Measurements from ENCODE around the gene TMEM151B. TPM values are rescaled to one million over a fixed set of nuclear protein-coding genes. Genes with fewer than 3 reads are reported as not detected.

The TMEM151B gene
- total RNA-seq, 2 experiments from 2014 or later: not detected

DNA sequence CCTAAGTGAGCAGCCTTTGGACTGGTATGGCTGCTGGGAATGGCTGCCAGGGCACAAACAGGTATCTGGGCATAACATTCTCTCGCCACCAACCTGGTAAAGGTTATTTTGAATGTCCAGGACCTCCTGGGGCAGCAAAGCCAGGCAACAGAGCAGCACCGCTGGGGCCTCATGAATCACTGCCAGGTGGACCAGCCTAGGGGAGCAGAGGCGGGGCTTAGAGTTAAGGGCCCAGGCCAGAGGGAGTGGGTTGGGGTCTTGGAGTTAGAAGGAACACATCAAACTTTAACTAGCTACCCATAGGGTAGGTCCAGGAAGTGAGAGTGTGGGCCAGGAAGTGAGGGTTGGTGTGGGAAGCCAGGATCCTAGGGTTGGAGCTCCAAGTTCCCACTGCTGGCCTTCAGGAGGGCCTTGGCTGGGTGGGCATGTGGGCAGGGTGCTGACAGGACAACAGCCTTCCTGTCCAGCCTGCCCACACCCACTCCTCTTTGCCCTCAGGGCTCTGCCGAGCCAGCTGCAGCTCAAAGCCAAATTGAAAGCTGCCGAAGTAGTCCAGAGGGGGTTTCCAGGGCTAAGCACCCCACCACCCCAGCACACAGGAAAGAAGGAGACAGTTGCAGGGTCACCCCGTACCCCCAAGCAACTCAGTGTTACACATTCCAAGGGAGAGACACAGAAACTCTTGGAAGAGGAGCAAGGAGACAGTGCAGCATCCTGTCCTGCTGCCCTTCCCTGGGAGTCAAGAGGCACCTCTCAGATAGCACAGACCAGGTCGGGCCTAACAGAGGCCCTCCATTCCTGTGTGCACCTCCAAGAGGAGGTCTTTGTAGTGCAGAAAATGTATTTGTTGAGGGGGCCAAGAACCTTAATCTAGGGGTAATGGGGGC, 7.5 kb upstream of the TMEM151B start:
- Mint-ChIP-seq H3K27ac (peak overlapping the region; percentile 94), H3K4me1 (peaks cover 52% of the 10 kb centered on the region), H3K4me3 (peak overlapping the region; percentile 97), H3K9me3 (no peaks in the 10 kb centered on the region), H3K27me3 (peaks cover 1% of the 10 kb centered on the region), H3K36me3 (ENCODE audit: low read depth) (peaks cover 45% of the 10 kb centered on the region)
- no peak for DNase-seq
- ChIA-PET POLR2A (interaction anchor here (1.1 to 8.1 kb wide), 5 partner anchors 9 to 125 kb away, joined by 3 to 110 read pairs (median 6); partner anchors contain the start of genes AARS2, CDC5L and HSP90AB1), CTCF (interaction anchor here (0.6 to 1.5 kb wide), 4 partner anchors 17 to 89 kb away, joined by 3 to 5 read pairs (median 4); no protein-coding TSS in a partner anchor)

DNA sequence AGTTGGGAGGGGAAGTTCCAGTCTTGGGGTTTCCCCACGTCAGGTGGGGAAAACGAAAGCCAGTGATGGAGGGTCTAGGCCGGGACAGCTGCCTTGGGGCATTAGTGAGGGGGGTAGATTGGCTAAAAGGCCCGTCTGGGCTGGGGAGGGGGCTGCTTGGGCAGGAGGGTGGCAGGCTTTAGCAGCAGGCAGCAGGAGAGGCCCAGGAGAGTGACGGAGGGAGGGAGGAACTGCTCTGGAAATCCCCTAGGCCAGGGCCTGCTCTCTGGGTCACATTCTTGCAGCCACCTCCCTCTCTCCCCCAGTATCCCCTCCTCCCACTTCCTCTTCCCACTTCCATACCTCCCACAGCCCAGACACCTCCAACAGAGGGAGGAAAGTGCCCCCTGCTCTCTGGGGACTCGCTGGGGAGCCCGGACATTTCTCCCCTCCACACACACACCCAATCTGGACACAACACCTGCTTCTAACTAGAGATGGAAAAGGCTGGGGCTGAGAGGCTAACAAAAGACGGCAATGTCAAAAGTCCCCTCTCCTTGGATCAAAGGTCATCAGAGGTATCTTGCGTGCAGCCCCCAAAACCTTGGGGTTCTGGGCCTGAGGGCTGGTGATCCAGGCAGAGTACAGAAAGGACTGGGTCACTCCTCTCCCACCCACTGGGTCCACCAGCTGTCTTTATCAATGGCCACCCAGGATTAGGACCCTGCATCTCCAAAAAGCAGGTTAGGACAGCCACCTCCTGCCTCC, 6.7 kb upstream of the TMEM151B start:
- peak; percentile 45 for DNase-seq
- H3K4me1 Mint-ChIP-seq: peaks cover 46% of the 10 kb centered on the region
- H3K4me3 Mint-ChIP-seq: peak overlapping the region; percentile 97
- ChIA-PET CTCF (interaction anchor here (1.1 to 2.1 kb wide), 5 partner anchors 8 to 72 kb away, joined by 3 to 9 read pairs (median 6); partner anchors contain the start of gene AARS2), POLR2A (interaction anchor here (1.2 to 8.1 kb wide), 4 partner anchors 10 to 39 kb away, joined by 3 to 110 read pairs (median 35); partner anchors contain the start of gene HSP90AB1)
- H3K9me3 Mint-ChIP-seq: no peaks in the 10 kb centered on the region
- peaks cover 38% of the 10 kb centered on the region for H3K36me3 Mint-ChIP-seq (ENCODE audit: low read depth)
- peaks cover 7% of the 10 kb centered on the region for H3K27me3 Mint-ChIP-seq
- H3K27ac Mint-ChIP-seq: peak overlapping the region; percentile 94

- Mint-ChIP-seq H3K4me1 (peaks cover 48% of the 10 kb centered on the region), H3K36me3 (ENCODE audit: low read depth) (peaks cover 32% of the 10 kb centered on the region), H3K4me3 (peak overlapping the region; percentile 97), H3K9me3 (no peaks in the 10 kb centered on the region), H3K27me3 (peaks cover 15% of the 10 kb centered on the region), H3K27ac (peak overlapping the region; percentile 94)
- DNase-seq: peak; percentile 62
- CTCF ChIA-PET: interaction anchor here (0.9 to 2.1 kb wide), 10 partner anchors 9 to 74 kb away, joined by 3 to 9 read pairs (median 6); partner anchors contain the start of gene AARS2
- POLR2A ChIA-PET: interaction anchor here (0.7 to 8.1 kb wide), 6 partner anchors 10 to 123 kb away, joined by 3 to 110 read pairs (median 5); partner anchors contain the start of genes HSP90AB1 and SLC29A1
Observed at GRCh38 chr6:44264154-44265006, 5.9 kb upstream of the TMEM151B start.

- no peaks in the 10 kb centered on the region for H3K9me3 Mint-ChIP-seq
- peaks cover 27% of the 10 kb centered on the region for H3K36me3 Mint-ChIP-seq (ENCODE audit: low read depth)
Observed at GRCh38 chr6:44265007-44265721, 5.1 kb upstream of the TMEM151B start, which contains the start of gene NFKBIE. Gene NFKBIE (minus strand): TSS chr6:44265551. CDS start chr6:44265346, 205 bp downstream.

GRCh38 chr6:44265722-44266233, 4.5 kb upstream of the TMEM151B start:
- DNase-seq: no peak
- Mint-ChIP-seq H3K36me3 (ENCODE audit: low read depth) (peaks cover 23% of the 10 kb centered on the region), H3K27me3 (peaks cover 23% of the 10 kb centered on the region), H3K4me3 (peak overlapping the region; percentile 97), H3K4me1 (peaks cover 55% of the 10 kb centered on the region), H3K9me3 (no peaks in the 10 kb centered on the region), H3K27ac (peak overlapping the region; percentile 80)
- POLR2A ChIA-PET: interaction anchor here (6.5 to 8.1 kb wide), 2 partner anchors 12 to 18 kb away, joined by 64 to 110 read pairs; partner anchors contain the start of gene HSP90AB1
- CTCF ChIA-PET: interaction anchor here (1.8 to 4.0 kb wide), 3 partner anchors 10 to 72 kb away, joined by 9 to 24 read pairs (median 9); partner anchors contain the start of gene AARS2

More at GRCh38 chr6:44265007-44265721, 5.1 kb upstream of the TMEM151B start, which contains the start of gene NFKBIE:
- H3K27me3 Mint-ChIP-seq: peaks cover 23% of the 10 kb centered on the region
- ChIA-PET POLR2A (interaction anchor here (0.7 to 8.1 kb wide), 6 partner anchors 11 to 122 kb away, joined by 3 to 110 read pairs (median 5); partner anchors contain the start of genes HSP90AB1 and SLC29A1), CTCF (interaction anchor here (0.9 to 2.1 kb wide), 10 partner anchors 10 to 73 kb away, joined by 3 to 9 read pairs (median 6); partner anchors contain the start of gene AARS2)
- peak; percentile 94 for DNase-seq
- H3K4me3 Mint-ChIP-seq: peak within 1 kb of the TSS; percentile 97
- H3K4me1 Mint-ChIP-seq: peaks cover 55% of the 10 kb centered on the region
- peak within 1 kb of the TSS; percentile 94 for H3K27ac Mint-ChIP-seq

DNA sequence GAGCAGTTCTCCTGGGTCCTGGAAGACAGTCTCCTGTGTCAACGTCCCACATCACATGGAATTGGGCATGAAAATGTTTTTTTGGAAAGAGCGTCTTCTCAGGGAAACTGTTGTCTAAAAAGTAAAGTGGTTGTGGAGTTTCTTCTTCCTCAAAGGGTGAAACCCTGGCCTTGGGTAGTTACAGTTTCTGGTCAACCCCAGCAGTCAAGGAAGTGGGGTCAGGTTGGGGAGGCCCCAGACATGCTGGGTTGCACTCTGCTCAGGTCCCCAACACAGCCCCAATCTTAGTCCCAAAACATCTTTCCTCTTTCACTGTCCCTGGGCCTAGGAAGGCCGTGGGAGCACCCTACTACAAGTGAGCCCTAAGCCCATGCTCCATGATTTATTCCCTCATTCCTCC, 3.9 kb upstream of the TMEM151B start:
- no peaks in the 10 kb centered on the region for H3K9me3 Mint-ChIP-seq
- peaks cover 54% of the 10 kb centered on the region for H3K4me1 Mint-ChIP-seq
- peaks cover 27% of the 10 kb centered on the region for H3K27me3 Mint-ChIP-seq
- ChIA-PET POLR2A (interaction anchor here (2.5 to 8.1 kb wide), 3 partner anchors 12 to 46 kb away, joined by 11 to 110 read pairs (median 64); partner anchors contain the start of genes AARS2 and HSP90AB1), CTCF (interaction anchor here (0.6 to 4.2 kb wide), 7 partner anchors 21 to 170 kb away, joined by 3 to 69 read pairs (median 3); partner anchors contain the start of gene AARS2)
- peaks cover 17% of the 10 kb centered on the region for H3K36me3 Mint-ChIP-seq (ENCODE audit: low read depth)
- peak overlapping the region; percentile 97 for H3K4me3 Mint-ChIP-seq
- H3K27ac Mint-ChIP-seq: peak overlapping the region; percentile 56
- DNase-seq: no peak

DNA sequence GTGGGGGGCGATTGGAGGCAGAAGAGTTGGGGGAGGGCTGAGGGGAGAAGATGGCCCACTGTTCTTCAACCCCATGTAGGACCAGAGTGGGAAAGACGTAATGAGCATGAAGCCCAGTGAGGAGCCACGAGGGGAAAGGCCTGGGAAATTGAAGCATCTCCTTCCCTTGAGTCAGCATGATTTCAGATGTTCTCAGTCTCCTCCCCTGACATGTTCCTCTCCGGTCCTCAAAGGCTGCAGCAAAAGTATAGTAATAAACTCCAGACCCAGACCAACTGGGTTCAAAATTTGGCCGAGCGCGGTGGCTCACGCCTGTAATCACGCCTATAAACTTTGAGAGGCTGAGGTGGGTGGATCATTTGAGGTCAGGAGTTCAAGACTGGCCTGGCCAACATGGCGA, 3.0 kb upstream of the TMEM151B start:
- Mint-ChIP-seq H3K27ac (no peak overlapping the region), H3K9me3 (no peaks in the 10 kb centered on the region), H3K27me3 (peaks cover 35% of the 10 kb centered on the region), H3K4me3 (no peak overlapping the region), H3K36me3 (ENCODE audit: low read depth) (peaks cover 17% of the 10 kb centered on the region), H3K4me1 (peaks cover 49% of the 10 kb centered on the region)
- DNase-seq: no peak
- POLR2A ChIA-PET: interaction anchor here (0.8 to 8.1 kb wide), 5 partner anchors 13 to 76 kb away, joined by 3 to 110 read pairs (median 11); partner anchors contain the start of genes AARS2 and HSP90AB1
- CTCF ChIA-PET: interaction anchor here (0.7 to 4.2 kb wide), 14 partner anchors 11 to 188 kb away, joined by 3 to 69 read pairs (median 6); partner anchors contain the start of genes AARS2 and SLC35B2

DNA sequence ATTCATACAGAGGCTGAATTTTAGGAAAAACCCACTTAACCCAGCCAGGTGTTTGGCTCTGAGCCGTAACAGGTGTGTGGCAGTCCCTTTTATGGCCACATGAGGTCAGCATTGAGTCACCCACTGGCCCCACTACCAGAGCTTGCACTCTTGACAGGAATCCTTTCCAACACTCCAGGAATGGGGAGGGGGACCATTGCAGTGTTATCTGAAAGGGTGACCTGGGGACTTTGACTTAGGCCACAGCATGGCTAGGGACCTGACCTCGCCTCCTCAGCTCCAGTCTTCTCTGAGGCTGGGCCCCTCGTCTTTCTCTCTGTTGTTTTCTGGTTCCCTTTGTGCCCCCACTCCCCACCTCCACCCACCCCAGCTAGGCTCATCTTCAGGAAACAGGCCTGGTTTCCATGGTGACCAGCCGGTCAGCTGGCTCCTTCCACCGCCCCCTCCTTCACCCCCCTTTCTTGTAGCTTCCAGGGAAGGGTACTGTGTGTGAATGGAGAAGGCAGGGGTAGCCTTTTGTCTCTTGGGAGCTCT, 2.1 kb upstream of the TMEM151B start:
- peak; percentile 70 for DNase-seq
- H3K4me3 Mint-ChIP-seq: no peak overlapping the region
- H3K9me3 Mint-ChIP-seq: no peaks in the 10 kb centered on the region
- no peak overlapping the region for H3K27ac Mint-ChIP-seq
- peaks cover 44% of the 10 kb centered on the region for H3K27me3 Mint-ChIP-seq
- H3K36me3 Mint-ChIP-seq (ENCODE audit: low read depth): peaks cover 16% of the 10 kb centered on the region
- H3K4me1 Mint-ChIP-seq: peaks cover 40% of the 10 kb centered on the region
- CTCF ChIA-PET: interaction anchor here (0.6 to 4.2 kb wide), 17 partner anchors 10 to 919 kb away, joined by 3 to 69 read pairs (median 6); partner anchors contain the start of genes AARS2, HSP90AB1 and SLC35B2
- POLR2A ChIA-PET: interaction anchor here (0.8 to 8.1 kb wide), 8 partner anchors 14 to 75 kb away, joined by 3 to 64 read pairs (median 3); partner anchors contain the start of gene AARS2

- POLR2A ChIA-PET: interaction anchor here (1.2 to 8.1 kb wide), 4 partner anchors 13 to 40 kb away, joined by 3 to 64 read pairs (median 4); no protein-coding TSS in a partner anchor
Observed at GRCh38 chr6:44269178-44269920, 901 bp upstream of the TMEM151B start.

More at GRCh38 chr6:44269178-44269920, 901 bp upstream of the TMEM151B start:
- H3K27ac Mint-ChIP-seq: no peak overlapping the region
- no peak overlapping the region for H3K4me3 Mint-ChIP-seq
- H3K9me3 Mint-ChIP-seq: no peaks in the 10 kb centered on the region
- peaks cover 5% of the 10 kb centered on the region for H3K36me3 Mint-ChIP-seq (ENCODE audit: low read depth)
- peaks cover 32% of the 10 kb centered on the region for H3K4me1 Mint-ChIP-seq
- DNase-seq: no peak
- H3K27me3 Mint-ChIP-seq: peaks cover 53% of the 10 kb centered on the region
- CTCF ChIA-PET: interaction anchor here (1.3 to 4.2 kb wide), 5 partner anchors 30 to 68 kb away, joined by 3 to 69 read pairs (median 24); partner anchors contain the start of gene AARS2

Measured in activated CD4-positive, alpha-beta memory T cell treated with anti-CD3 and anti-CD28 coated beads, Interleukin-2, amount 10 ng/mL, durations not matched to agents 7 days and 5 days (primary cell).